CD4-positive, alpha-beta T cell treated with Interleukin-6 for 4 hours (primary cell): Measurements from ENCODE around the gene ST3GAL5.
"Not testable (repeated sequence)": the region's sequence is repeated elsewhere in the genome, so short reads cannot be mapped to it uniquely, and the experiment has no call there.

Experiments used
- DNase-seq: peaks from one replicate; pipeline ENCODE4 v3.0.0-alpha.2; 2020; ENCODE audit warnings: mixed read lengths

Gene ST3GAL5

DNA sequence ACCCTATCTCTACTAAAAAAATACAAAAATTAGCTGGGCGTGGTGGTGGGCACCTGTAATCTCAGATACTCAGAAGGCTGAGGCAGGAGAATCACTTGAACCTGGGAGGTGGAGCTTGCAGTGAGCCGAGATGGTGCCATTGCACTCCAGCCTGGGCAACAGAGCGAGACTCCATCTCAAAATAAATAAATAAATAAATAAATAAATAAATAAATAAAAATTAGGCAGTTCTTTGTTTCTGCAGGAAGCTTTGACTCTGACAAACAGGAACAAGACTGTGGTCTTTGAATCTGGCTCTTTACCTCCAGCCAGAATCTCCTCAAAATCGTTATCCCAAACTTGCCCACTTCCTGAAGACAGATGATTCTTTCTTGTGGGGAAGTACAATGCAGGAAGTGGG, 59.4 kb downstream of the ST3GAL5 start:
- DNase-seq: not testable (repeated sequence)

DNA sequence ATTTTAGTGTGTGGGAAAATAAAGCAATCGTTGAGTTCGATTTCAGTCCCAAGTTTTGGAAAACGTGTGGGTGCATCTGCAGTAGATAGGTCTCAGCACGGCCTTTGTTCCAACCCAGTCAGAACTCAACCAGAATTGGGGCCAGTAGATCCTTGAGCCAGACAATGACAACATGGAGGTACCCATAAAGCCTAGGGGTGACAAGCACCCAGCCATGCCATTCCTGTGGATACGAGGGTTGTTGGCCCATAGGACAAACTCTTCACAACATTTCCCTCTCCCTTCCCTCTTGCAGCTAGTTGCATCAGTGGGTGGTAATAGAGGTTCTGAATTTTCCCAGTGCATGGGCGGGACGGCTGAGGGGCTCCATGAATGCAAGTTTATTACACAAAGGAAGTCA, 60.1 kb downstream of the ST3GAL5 start:
- no peak for DNase-seq

DNA sequence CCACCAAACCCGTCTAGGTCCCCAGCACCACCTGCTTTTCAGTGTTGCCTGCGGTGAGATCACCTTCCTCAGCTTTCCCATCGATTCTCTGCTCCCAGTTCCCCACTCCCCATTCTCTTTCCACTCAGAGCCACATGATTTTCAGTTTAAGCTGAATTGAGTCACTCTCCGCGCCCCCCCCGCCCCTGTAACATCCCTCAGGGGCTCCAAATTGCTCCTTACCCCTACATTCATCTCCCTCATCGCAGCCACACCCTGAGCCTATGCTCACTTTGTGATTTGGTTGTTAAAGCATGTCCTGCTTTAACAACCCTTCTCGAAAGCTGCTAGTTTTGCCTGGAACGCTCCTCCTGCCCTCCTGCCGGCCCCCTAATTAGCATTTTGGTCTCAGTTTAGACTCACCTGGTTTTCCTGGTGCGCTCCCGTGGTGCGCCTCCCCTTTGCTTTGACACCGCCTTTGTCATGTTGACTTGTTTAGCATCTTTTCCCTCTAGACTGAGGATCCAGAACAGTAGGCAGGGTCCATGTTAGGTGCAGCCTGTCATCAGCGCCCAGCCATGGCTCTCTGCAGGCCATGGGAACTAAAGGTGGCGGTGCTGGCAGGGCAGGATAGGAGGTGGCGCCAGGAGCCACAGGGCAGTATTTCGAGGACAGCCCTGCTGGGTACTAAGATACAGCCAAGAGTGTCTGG, 60.8 kb downstream of the ST3GAL5 start:
- DNase-seq: no peak

DNA sequence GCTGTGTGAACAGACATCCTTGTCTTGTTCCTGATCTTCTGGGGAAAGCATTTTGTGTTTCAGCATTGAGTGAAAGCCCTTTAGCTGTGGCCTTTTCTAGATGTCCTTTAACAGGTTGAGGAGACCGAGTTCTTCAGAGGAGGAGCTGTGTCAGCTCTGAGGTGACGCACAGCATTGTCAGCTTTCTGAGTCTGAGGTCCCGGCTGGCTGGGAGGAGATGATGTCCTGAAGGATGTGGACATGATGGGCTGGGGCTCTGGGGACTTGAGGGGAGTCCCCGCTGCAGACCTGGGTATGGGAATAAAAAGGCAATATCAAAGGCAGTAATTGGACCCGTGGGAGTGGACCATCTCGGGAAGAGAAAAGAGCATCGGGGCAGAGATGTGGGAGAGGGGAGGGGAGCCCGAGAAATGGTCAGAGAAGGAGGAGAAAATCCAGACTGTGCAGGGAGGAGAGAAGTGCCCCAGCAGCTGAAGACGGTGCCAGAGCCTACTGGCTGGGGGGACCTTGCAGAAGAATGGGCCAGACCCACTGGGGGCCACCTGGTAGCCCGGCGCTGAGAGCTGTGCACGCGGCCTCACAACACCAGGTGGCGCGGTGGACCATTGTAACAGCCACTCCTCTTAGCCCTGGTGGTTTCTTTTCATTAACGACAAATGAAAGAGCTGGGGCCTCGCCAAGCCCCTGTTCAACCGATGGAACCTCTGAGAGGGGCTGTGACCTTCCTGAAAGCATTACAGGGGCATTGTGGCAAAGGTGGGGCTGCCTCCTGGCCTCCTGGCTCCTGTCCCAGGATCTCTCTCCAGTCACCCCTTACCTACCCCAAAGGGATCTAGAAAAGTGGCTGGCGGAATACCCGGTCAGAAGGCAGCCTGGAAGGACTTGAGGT, 61.6 kb downstream of the ST3GAL5 start:
- peak; percentile 85 for DNase-seq

DNA sequence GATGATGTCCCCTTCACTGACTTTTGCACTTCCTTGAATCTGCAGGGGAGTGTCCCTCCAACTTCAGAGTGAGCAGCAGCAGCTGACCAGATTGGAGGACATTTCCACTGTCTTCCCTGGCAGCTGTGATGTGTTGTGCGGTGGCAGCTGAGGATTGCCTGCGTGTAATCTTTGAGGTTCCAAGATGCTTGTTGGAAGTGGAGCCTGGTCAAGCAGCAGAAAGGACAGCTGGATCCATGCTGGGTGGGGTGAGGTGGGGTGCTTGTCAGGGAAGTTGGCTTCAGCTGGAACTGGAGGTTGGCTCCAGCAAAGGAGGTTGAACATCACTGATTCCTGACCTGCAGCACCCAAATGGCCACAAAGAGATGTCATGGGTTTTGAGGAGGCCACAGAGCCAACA, 64.8 kb downstream of the ST3GAL5 start:
- no peak for DNase-seq

DNA sequence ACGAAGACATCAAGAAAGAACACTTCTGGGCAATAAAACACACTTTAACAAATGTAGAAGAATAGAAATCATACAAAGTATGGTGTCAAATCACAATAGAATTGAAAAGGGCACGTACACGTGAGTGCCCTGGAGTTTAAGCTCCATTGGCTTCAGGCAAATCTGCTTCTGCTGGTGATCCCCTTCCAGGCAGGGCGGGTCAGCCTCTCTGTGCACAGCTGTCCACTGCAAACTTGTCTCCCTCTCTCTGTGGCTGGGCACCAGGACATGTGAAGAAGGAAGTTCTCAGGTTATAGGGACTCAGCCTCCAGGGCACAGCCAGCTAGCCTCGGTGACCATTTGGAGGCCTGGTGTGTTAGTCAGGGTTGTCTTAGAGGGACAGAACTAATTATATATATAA, 66.0 kb downstream of the ST3GAL5 start:
- DNase-seq: no peak

DNA sequence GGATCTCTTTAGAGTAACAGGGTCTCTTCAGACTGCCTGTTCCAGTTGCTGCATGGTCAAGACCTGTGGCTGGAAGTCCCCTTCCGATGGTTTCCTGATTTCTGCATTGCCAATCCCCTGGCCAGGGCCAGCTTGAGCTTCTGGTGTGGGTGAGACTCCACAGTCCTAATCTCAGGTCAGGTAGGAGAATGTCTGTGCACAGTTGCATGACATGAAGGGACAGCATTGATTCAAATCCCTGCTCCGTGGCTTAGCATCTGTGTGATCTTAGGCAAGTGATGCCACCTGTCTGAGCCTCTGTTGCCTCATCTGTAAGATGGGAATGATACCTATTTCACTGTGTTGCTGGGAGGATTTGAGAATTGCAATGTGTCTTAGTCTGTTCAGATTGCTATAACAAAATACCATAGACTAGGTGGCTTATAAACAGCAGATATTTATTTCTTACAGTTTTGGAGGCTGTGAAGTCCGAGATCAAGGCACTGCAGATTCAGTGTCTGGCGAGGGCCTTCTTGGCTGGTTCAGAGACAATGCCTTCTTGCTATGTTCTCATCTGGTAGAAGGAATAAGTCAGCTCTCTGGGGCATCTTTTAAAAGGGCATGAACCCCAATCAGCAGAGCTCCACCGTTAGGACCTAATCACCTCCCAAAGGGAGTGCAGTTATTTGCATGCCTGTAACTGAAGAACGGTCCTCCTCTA, 68.8 kb downstream of the ST3GAL5 start:
- DNase-seq: no peak

DNA sequence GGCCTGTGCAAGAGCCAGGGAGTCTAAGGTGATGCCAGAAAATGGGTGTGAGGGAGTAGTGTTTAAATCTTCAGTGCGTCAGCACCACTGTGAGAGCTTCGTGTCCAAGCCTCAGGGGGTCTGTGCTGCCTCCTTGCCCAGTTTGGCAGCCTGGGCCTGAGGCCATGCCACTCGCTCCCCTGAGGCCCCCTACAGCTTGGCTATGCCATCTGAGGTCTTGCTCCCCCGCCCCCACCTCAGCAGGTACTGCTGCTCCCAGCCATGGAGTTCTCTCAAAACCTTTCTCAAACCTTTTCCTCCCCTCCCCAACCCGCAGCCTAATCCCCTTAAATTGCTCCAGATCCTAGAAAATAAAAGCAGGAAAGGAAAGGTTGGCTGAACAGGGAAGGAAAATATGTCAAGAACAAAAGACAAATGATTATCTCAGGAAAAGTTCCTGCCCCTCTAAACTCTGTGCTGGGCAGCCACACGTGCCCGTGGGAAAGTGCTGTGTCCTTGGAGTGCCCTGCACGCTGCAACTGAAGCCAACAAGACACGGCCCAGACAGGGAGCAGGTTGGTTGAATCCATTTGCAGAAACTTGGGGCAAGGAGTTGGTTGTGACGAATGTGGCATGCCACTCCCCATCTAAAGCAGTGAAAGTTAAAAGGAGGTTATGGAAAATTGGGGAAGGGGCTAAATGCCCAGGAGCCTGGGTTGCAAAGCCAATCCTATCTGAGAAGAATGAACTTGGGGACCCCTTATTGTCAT, 73.8 kb downstream of the ST3GAL5 start:
- DNase-seq: no peak

DNA sequence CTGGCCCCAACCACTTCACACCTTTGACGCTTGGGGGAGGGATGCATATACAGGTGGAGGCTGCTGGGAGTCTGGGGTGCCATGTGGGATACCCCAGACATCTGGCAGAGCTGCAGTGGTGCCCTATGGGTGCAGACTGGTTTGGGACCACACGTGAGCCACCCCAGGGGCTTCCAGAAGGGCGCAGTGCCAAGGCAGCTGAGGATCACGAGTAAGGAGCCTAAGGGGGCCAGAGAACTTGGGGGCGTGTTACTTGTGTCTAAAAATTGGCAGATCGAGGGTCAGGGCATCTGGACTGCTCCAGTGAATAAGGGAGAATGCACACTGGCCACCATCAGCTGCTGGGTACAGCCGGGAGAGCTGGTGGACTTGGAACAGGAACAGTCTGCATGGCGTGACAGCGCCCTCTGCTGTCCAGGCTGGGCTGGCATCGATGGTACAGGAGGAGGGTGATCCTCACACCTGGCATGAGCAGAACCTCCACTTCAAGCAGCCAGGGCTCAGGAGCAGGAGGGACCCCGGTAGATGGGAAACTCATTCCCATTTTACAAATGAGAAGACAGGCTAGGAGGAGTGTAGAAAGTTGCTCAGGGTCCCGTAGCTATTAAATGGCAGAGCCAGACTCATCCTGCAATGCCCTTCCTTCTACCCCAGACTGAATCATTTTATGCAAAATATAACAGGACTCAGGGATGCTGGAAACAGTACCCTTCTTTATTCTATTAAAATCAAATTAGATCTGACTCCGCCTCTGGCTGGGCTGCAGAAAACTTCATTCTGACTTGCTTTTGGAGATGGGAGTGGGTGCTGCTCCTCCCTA, 74.6 kb downstream of the ST3GAL5 start:
- peak; percentile 81 for DNase-seq

DNA sequence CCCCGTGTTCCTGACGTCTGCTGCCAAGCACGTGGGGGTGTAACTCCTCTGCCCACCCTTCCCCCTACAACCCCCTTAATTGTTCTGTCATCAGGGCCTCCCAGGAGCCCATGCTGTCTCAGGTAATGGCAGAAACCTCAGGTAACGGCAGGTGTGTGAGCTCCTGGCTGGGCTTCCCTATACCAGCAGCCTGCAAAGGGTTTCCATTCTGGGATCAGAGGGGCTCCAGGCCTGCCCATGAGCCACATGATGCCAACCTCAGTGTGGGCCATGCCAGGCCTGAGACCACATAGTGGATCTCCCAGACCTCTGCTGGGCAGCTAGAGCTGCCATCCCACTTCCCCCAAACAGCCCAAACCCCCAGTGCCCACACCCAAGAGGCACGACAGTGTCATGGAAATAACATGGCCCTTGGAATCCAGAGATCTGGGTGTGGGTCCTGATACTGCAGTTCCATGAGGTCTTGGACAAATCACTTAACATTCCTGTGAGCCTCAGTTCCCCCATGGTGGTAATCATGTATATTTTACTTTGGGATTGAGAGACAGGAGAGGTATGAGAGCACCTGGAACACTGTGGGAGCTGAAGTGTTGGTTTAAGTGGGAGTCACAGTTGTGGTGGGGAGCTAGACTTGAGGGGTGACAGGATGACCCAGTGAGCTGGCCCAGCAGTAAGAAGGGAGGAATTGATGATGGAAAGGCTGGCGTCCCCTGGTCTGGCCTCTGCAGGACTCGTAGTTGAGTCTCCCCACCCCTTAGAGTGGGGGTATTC, 75.4 kb downstream of the ST3GAL5 start:
- no peak for DNase-seq

DNA sequence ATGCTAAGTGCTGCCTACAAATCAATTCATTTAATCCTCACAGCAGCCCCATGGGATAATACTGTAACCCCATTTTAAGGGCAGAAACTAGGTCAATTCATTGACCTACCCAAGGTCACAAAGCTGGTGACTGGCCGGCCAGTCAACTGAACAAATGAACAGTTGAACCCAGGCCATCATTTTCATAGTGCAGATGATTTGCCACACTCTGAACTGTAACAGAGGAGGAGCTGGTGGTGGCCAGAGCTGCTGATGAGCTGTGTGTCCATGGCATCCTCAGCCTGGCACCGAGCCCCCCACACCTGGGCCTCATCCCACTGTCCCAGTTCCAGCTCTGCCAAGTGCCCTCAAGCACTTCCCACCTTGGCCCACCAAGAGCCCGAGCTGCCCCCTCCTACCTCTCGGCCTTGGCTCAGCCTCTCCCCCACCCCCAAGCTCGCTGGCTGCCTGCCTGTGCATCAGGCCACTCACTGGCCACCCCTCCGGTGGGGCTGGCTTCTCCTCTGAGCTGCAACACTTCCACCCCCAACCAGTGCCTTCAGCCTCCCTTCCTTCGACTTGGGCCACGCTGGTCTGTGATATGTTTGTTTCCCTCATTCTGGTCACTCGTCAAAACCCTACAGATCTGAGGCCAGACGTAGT, 76.6 kb downstream of the ST3GAL5 start:
- no peak for DNase-seq

DNA sequence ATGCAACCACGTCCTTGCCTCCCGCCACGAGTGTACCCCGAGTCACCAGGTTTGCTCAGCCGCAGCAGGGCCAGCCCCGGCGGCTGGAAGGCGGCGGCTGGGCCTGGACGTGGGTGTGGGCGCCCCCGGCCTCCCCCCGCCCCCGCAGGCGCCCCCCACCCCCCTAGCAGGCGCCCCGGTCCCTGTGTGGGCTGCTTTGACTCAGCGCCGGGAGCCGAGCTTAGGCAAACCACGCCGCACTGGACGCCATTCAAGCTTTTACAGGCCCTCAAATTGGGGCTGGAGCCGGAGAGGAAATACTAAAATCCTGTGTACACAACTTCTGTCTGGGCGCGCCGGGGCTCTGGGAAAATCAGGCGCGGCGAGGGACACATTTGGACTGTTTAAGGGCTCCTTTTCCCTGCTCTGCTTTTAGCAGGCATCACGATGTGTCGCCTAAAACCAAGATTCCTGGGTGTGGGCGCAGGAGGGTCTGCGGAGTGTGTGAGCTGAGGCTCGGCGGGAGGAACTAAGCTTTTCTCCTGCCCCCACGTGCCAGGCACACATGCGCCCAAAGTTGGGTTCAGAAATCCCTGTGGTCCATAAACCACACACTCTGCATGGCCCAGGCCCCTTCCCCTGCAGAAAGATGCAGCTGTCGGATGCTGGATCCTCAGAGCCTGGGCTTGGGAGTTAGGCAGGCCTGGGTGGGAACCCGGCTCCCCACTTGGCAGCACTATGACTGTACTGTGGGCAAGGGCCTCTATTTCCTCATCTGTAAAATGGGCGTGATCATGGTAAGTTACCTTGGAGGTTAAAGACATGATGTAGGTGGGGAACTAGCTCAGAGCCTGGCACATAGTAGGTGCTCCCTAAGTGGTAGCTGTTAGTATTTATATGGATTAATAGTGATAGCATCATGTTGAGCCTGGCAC, 77.4 kb downstream of the ST3GAL5 start:
- DNase-seq: no peak

DNA sequence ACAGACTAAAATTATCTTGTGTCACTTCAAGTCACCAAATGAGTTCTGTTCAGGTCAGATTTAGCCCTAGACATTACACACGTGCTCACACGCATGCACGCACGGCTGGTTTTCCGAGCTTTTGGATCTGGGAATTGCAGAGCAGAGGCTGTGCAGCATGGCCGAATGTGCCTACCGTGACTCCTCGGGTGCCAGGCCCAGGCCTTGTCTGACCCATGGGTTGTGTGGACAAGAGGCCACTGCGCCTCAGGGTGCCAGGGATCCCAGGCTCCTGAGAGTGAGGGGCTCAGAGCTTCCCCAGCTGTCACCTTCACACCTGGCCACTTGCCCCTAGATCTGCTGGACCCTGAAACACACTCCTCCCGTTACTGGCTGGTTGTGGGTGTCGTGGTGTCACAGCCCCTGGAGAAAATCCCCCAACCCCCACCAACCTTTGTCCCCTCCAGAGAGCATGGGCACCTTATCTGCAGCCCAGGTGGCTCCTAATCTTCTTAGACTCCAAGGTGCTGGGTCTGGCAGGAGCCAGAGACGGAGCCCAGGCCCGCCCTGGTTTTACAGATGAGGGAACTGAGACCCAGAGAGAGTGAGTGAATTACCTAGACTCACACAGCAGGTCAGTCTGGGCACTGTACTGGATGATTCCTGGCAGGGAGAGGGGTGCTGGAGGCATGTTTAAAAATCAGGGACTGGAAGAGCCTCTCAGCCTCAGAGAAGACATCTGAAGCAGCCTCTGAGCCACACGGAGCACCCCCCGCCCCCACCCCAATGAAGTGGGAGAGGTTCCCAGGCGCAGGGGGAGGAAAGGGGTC, 78.2 kb downstream of the ST3GAL5 start:
- DNase-seq: no peak

DNA sequence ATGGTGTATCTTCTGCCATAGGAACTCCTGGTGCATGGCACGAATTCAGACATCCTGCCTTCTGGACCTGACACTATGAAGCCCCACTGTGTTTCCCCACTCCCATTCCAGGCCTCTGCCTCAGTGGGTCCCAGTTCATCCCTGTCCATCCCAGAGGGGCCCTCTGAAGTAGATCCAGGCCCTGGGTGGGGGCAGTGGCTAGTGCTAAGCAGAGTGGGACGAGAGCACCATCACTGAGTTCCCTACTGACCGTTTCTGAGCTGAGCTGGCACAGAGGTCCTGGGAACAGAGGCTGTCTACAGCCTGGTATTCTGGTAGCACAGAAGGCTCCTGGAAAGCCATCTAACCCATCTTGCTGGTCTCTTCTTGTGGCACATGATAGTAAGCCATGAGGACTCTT, 81.0 kb downstream of the ST3GAL5 start:
- no peak for DNase-seq

DNA sequence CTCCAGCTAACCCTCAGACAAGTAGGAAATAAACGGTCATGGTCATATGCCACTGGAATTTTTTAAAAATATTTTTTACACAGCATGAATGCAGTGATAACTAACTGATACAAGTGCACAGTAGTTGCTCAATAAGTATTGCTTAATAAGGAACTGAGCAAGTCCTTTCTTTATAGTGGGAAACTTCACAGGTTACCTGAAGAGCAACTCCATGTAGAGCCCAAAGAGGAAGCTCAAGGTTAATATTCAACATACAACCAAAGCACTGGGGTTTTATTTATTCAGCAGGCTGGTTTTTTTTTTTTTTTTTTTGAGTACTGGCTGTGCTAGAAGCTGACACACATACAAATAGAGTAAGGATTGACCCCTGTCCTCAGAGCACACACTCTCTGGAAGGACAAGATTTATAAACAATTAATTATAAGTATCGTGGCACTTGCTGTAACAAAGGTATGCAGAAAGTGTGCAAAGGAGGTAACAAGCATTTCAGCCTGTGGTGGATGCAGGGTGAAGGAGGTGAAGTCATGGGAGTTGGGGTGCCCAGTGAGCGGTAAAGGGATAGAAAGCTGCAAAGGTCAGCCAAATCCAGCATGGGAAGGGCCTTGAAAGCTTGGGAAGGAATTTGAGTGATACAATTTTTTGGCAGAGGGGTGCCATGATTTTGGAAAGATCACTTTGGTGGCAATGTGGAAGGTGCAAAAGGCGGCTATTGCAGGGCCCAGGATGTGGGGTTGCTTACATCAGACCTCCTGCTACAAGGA, 82.3 kb downstream of the ST3GAL5 start:
- no peak for DNase-seq

DNA sequence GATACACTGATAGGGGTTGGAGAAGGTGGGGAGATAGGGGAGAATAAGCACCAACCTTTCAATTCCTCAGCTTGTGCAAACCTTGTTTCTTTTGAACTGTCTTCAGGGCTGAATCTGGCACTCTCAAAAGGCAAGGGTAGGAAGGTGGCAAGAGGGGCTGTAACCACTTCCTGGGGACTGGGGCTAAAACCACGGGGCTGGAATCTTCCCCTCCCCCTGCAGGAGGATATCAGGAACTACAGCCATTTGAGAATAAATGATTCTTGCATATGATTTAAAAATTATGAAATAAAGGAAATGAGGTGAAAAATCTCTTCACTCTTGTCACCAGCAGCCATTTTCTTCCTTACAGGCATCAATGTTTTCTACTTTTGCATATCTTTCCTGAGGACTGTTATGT, 84.2 kb downstream of the ST3GAL5 start:
- peak; percentile 25 for DNase-seq

DNA sequence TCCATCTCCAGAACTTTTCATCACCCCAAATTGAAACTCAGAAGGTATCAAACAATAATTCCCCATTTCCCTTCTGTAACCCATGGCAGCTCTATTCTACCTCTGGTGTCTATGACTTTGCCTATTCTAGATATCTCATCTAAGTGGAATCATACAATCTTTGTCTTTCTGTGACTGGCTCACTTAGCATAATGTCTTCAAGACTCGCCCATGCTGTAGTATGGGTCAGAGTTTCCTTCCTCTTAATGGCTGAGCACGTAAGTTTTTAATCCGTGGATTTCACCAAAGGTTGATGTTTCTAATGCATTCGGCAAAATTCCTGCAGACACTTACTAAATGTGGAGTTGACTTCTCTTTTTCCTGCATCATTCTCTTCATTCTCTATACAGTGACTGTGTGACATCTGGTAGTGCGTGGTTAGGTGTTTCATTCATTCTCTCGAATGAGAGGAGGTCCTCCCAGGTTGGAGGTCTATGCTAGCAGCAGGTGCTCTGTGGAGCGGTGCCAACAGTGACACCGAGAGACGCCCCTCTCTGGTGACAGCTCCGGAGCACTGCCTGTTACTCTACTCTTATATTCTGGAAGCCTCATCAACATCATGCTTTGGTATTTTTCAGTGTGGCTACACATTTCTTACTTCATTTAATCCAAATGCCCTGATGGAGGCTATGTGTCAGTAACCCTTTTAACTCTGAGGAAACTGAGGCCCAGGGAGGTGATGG, 84.9 kb downstream of the ST3GAL5 start:
- no peak for DNase-seq
